ENCODE data around the gene CD5L.

The CD5L gene

DNA sequence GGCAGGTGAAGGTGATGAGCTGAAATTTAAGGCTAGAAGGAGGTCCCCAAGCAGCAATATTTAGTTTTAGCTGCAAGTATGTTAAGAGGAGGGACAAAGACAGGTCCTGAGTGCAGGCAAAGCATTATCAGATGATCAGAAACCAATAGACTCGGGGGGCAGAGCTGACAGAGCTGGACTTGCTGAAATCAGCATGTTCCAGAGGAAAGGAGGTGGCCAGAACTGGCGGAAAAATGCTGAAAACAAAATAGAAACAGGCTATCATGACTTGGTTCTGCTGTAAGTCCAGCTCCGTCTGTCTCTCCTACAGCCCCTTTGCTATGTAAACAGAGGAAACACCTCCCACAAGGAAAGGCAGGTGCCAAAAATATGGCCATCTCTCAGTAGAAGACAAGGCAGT, at the start of gene CD5L:
Gene CD5L (minus strand): TSS at position 101 of the 400 bp plus-strand sequence. CDS start 107 bp downstream, outside the sequence.
- TF ChIP-seq, protein P1, sequence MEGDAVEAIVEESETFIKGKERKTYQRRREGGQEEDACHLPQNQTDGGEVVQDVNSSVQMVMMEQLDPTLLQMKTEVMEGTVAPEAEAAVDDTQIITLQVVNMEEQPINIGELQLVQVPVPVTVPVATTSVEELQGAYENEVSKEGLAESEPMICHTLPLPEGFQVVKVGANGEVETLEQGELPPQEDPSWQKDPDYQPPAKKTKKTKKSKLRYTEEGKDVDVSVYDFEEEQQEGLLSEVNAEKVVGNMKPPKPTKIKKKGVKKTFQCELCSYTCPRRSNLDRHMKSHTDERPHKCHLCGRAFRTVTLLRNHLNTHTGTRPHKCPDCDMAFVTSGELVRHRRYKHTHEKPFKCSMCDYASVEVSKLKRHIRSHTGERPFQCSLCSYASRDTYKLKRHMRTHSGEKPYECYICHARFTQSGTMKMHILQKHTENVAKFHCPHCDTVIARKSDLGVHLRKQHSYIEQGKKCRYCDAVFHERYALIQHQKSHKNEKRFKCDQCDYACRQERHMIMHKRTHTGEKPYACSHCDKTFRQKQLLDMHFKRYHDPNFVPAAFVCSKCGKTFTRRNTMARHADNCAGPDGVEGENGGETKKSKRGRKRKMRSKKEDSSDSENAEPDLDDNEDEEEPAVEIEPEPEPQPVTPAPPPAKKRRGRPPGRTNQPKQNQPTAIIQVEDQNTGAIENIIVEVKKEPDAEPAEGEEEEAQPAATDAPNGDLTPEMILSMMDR (IDR thresholded peaks at IDR 0.05; ENCODE audit: insufficient read depth, low read length, poor library complexity, severe bottlenecking): no peak
- no peak for DNase-seq (ENCODE audit: extremely low read depth, insufficient read length)
- Histone ChIP-seq H3K4me3 (replicated peaks; ENCODE audit: low read depth, low read length) (no peak within 1 kb of the TSS), H3K36me3 (ENCODE audit: control insufficient read depth, insufficient read depth, low read length) (no peaks in the 10 kb centered on the region), H3K27me3 (replicated peaks; ENCODE audit: control insufficient read depth, insufficient read depth, low read length) (no peaks in the 10 kb centered on the region)

DNA sequence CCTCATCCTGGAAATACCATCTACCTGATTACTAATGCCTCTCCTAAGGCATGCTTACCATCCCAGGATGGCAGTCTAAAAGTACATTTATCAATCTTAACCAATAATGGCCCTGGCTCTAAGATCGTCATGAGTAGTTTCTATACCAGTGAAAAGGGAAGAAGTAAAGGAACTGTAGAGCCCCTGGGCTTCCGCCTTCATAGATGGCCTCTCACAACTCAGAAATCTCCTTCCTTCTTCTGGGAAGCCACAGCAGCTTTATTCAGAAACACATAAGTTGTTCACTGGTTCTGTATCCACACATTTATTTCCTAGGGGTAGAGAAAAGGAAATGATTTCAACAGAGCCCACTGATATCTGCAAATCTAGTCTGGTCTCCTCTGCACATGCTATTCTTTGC, 41.0 kb upstream of the CD5L start:
- TF ChIP-seq, protein P1 (IDR thresholded peaks at IDR 0.05; ENCODE audit: insufficient read depth, low read length, poor library complexity, severe bottlenecking): no peak
- no peak overlapping the region for H3K4me3 ChIP-seq (replicated peaks; ENCODE audit: low read depth, low read length)
- DNase-seq (ENCODE audit: extremely low read depth, insufficient read length): no peak
- no peaks in the 10 kb centered on the region for H3K36me3 ChIP-seq (ENCODE audit: control insufficient read depth, insufficient read depth, low read length)
- no peaks in the 10 kb centered on the region; the same call in 1 of the 2 replicates for H3K27me3 ChIP-seq (replicated peaks; ENCODE audit: control insufficient read depth, insufficient read depth, low read length)

DNA sequence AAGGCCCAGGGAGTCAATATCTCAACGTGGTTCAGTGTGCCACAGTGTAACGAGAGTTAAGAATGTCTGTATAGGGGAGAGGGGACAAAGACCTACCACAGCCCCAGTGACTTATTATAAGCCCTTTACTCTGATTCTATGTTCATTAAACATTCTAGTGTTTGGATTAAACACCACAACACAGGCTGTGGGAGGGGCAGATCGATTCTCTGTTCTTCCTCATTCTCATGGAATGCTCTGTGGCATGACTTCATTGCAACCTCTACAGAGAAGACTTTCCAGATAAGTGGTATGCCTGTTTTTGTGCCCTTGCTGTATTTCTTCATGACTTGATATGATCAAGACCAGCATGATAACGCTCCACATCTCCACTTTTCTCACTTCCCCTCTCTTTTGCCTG, 39.0 kb upstream of the CD5L start:
- H3K36me3 ChIP-seq (ENCODE audit: control insufficient read depth, insufficient read depth, low read length): no peaks in the 10 kb centered on the region

DNA sequence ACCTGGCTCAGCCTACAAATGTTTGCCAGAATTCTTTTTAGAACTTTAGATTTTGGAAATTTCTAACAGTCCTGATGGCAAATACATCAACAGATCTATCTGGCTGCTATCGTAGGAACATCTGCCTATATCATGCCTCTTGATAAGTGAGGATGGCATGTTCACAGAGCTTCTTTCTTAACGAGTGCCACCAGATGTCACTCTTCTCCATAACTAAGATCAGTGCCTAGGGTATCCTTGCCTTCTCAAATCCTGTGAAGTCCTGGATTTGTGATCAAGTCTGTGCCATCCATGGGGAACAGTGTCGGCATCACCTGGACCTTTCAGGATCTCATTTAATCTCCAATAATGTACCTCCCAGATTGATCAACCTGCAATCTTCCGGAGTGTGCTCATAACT, 36.5 kb upstream of the CD5L start:
- Histone ChIP-seq H3K4me3 (replicated peaks; ENCODE audit: low read depth, low read length) (no peak overlapping the region), H3K27me3 (replicated peaks; ENCODE audit: control insufficient read depth, insufficient read depth, low read length) (no peaks in the 10 kb centered on the region; the same call in 1 of the 2 replicates), H3K36me3 (ENCODE audit: control insufficient read depth, insufficient read depth, low read length) (no peaks in the 10 kb centered on the region)
- no peak for DNase-seq (ENCODE audit: extremely low read depth, insufficient read length)
- TF ChIP-seq, protein P1 (IDR thresholded peaks at IDR 0.05; ENCODE audit: insufficient read depth, low read length, poor library complexity, severe bottlenecking): peak; percentile 57

More for the DNA sequence above, 39.0 kb upstream of the CD5L start:
- Histone ChIP-seq H3K27me3 (replicated peaks; ENCODE audit: control insufficient read depth, insufficient read depth, low read length) (no peaks in the 10 kb centered on the region; the same call in 1 of the 2 replicates), H3K4me3 (replicated peaks; ENCODE audit: low read depth, low read length) (no peak overlapping the region)
- TF ChIP-seq, protein P1 (IDR thresholded peaks at IDR 0.05; ENCODE audit: insufficient read depth, low read length, poor library complexity, severe bottlenecking): no peak
- no peak for DNase-seq (ENCODE audit: extremely low read depth, insufficient read length)

DNA sequence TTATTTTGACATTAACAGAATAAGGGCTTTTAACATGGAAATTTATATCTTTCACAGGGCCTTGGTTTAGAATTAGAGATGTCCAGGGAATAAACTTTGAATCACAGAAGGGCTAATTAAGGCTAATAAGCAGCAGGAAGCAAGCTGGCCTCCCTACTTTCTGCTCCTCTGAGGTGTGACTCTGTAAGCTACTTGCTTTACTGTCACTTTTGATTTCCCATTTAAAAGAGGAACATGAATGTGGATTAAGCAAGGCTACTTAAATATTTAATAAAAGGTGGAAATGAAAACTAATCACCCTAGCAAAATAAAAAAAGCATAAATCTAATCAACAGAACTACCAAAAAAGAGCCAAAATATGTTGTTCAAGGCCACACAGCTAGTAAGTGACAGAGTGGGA, 28.9 kb upstream of the CD5L start:
- no peaks in the 10 kb centered on the region for H3K36me3 ChIP-seq (ENCODE audit: control insufficient read depth, insufficient read depth, low read length)
- TF ChIP-seq, protein P1 (IDR thresholded peaks at IDR 0.05; ENCODE audit: insufficient read depth, low read length, poor library complexity, severe bottlenecking): no peak
- H3K27me3 ChIP-seq (replicated peaks; ENCODE audit: control insufficient read depth, insufficient read depth, low read length): no peaks in the 10 kb centered on the region; the same call in 1 of the 2 replicates
- H3K4me3 ChIP-seq (replicated peaks; ENCODE audit: low read depth, low read length): no peak overlapping the region
- DNase-seq (ENCODE audit: extremely low read depth, insufficient read length): no peak

DNA sequence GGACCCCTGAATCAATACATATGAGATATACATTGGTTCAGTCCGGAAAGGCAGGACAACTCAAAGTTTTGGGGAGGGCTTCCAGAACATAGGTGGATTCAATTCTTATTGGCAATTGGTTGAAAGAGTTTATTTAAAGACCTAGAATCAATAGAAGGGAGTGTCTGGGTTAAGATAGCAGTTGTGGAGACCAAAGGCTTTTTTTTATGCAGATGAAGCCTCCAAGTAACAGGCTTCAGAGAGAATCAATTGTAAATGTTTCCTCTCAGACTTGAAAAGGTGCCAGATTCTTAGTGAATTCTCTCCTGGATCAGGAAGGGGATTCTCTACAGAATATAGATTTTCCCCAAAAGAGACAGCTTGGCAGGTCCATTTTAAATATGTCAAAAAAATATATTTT, 27.0 kb upstream of the CD5L start:
- H3K27me3 ChIP-seq (replicated peaks; ENCODE audit: control insufficient read depth, insufficient read depth, low read length): no peaks in the 10 kb centered on the region; the same call in 1 of the 2 replicates
- no peak for DNase-seq (ENCODE audit: extremely low read depth, insufficient read length)
- TF ChIP-seq, protein P1 (IDR thresholded peaks at IDR 0.05; ENCODE audit: insufficient read depth, low read length, poor library complexity, severe bottlenecking): no peak
- no peak overlapping the region for H3K4me3 ChIP-seq (replicated peaks; ENCODE audit: low read depth, low read length)
- H3K36me3 ChIP-seq (ENCODE audit: control insufficient read depth, insufficient read depth, low read length): no peaks in the 10 kb centered on the region
